ENCODE data around the gene U2SURP.
"Not testable (repeated sequence)": the region's sequence is repeated elsewhere in the genome, so short reads cannot be mapped to it uniquely, and the experiment has no call there.

Gene U2SURP

DNA sequence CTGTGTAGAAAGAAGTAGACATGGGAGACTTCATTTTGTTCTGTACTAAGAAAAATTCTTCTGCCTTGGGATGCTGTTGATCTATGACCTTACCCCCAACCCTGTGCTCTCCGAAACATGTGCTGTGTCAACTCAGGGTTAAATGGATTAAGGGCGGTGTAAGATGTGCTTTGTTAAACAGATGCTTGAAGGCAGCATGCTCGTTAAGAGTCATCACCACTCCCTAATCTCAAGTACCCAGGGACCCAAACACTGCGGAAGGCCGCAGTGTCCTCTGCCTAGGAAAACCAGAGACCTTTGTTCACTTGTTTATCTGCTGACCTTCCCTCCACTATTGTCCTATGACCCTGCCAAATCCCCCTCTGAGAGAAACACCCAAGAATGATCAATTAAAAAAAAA is 72.6 kb downstream of the U2SURP start:
- not testable (repeated sequence) for DNase-seq

DNA sequence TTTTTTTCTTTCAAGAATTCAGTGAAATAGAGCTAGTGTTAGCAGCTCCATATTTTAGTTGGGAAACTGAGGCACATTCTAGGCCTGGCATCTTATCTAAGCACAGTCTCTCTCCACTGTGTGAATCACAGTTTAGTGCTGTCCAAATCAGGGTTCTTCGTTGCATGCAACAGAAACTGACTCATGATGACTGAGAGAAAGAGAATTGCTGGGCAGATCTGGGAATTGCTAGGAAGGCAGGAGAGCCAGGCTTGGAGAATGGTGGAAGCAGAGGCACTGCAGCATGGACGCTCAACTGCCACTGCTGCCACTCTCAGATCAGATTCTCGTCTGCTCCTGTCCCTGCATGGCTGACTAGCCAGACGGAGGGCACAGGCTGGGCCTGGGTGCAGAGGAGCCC is 77.5 kb downstream of the U2SURP start:
- DNase-seq = no peak

DNA sequence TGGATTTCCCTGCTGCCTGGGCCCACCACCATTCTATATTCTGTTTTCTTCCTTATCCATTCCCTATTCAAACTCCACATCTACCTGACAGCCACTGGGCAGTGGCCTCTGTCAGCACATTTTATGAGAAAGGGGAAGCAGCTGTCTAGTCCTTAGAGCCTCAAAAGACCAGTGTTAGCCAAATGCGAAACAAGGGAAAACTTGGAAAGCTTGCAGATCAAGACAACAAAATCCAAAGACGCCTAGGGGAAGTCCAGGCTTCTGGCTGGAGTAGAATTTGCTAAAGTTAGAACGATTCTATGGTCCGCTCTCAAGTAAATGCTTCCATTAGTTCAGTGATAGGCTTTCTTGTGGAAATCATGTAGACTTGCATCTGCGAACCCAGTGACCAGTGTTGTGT is 78.8 kb downstream of the U2SURP start:
- DNase-seq = no peak

DNA sequence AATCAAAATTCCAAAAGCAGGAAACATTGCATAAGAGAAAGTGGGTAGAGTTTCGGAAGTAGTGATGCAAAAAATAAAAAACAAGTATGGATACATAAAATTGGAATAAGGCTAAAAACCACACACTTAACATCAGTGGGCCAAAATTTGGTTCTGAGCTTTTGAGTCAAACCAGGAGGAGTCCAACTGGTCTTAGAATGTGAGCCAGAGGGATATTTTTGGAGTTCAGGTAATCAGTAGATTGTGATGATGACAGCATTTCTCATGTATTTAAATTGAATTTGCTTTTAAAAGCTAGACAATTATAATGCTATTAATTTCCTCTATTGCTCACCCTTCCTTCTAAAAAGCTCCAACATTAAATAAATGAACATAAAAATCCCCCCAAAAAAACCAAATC is 80.0 kb downstream of the U2SURP start:
- no peak for DNase-seq

DNA sequence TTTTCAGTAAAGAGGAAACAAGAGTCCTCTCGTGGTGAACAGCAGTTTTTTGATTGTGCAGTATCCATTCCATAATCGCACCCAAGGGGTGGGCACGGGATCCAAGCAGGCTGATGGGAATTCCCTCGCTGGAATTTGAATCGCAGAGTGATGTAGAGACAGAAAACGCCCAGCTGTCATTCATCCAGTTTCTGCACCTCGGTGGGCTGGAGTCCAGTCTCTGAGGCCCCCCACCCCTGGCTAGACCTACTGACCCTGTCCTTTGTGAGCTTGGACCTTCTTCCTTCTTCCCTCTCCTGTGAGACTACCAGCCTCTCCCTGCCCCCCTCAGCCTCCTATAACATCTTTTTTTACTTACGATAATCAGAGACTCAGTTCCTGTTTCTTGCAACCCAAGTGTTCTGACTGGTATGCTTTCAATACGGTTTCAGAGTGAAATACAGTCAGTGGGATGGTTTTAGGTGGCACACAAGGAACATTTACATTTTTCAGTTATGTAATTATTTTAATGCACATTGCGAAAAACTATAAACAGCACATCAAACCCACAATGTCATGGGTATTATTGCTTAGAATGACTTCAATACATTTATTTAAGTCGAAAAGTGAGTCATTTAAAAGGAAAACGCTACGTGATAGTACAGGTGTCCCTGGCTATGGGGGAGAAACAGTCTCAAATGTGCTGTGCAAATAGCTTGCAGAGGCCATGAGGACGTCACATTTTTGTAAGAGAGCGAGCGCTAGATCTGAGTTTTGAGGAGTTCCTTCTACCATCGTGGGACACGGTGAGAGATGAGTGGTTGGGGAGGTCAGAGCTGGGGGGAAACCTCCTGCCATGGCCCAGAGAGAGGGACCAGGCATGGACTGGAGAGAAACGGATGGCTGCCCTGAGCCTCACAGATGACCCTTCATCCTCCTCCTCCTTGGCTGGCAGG is 80.7 kb downstream of the U2SURP start:
- DNase-seq = no peak

DNA sequence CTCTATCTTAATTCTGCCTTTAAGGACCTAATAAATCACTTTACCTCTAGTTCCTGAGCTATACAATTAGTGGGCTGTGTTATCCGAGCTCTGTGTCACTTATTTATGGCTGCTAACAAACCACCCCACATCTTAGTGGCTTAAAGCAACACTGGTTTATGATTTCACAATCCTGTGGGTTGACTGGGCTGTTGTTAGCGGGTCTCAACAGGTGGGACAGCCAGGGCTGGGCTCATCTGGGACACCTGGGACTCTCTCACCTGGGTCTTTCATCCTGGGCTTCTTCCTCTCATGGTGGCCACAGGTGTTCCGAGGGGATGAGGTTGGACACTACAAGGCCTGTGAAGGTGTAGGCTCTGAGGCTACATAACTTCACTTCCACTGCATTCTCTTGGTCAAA is 82.4 kb downstream of the U2SURP start:
- no peak for DNase-seq

DNA sequence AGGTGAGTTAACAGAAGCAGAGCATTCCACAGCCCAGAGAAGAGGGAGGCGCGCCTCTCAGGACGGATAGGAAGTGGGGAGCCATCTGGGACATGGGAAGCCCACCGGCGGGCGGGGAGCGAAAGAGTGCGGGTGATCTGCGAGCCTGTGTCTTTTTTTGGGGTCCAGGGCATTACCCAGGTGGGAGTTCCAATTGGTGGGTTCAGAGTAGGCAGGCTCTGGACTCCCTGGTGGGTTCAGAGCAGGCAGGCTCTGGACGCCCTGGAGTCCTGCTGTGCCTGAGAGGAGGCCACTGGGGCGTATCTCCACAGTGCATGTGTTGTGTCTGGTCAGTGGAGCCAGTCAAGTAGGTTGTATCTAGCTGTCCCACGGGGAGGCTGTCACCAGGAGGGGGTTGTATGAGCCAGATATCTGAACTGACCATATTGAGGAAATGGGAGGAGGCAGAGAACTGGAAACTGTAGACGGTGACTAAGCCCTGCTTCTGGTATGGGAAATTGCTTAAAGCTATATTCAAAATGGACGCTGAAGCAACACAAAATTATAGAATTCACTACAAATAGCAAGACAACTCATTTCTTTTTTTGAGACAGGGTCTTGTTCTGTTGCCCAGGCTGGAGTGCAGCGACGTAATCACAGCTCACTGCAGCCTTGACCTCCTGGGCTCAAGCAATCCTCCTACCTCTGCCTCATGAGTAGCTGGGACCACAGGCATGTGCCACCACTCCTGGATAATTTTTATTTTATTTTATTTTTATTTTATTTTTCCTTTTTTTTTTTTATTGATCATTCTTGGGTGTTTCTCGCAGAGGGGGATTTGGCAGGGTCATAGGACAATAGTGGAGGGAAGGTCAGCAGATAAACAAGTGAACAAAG is 83.7 kb downstream of the U2SURP start:
- DNase-seq = no peak

DNA sequence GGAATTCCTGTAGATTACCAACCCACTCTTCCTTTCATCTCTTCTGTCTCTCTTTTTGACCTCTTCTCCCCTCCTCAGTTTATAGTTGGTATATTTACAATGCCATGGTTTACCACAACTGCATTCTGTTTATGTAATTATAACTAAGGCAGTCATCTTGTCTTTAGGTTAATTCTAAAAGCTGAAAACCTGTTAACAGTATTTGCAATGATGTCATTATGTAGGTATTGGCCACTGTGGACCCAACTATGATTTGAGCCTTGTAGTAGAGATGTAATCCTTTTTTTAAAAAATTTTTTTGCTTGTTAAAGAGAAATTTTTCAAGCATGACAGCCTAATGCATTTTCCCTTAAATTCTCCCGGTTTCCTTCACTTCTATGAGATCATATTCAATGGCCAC is 87.5 kb downstream of the U2SURP start:
- DNase-seq = no peak

DNA sequence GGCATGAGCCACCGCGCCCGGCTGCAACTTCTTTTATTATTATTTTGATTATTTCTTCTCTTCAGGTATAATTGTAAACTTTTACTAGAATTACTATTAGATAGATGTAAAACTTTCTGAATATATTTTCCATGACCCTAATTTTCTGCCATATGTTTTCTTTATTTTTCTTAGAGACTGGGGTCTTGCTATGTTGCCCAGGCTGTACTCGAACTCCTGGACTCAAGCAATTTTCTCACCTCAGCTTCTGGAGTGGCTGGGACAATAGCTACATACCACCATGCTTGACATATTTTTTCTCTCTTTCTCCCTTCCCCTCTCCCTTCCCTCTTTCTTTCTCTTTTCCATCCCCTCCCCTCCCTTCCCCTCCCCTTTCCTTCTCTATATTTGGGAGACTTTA is 88.6 kb downstream of the U2SURP start:
- no peak for DNase-seq

DNA sequence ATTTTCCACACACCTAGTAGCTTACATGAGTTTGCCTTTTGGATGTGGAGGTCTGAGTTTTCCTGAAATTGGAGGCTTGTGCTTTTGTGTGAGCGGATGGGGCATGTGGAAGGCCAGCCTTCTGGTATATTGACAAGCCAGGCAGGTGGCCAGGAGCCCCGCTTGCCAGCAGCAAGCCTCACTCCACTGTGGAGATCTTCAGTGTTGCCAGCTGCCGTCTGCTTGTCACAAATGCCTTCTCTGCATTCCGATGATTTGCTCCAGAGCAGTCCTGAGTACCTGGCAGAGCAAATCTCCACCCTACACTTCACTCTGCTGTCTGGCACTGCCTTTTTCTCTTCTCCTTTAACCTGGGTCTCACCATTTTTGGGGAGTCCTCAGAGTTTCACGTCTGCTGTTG is 89.1 kb downstream of the U2SURP start:
- peak; percentile 90 for DNase-seq

DNA sequence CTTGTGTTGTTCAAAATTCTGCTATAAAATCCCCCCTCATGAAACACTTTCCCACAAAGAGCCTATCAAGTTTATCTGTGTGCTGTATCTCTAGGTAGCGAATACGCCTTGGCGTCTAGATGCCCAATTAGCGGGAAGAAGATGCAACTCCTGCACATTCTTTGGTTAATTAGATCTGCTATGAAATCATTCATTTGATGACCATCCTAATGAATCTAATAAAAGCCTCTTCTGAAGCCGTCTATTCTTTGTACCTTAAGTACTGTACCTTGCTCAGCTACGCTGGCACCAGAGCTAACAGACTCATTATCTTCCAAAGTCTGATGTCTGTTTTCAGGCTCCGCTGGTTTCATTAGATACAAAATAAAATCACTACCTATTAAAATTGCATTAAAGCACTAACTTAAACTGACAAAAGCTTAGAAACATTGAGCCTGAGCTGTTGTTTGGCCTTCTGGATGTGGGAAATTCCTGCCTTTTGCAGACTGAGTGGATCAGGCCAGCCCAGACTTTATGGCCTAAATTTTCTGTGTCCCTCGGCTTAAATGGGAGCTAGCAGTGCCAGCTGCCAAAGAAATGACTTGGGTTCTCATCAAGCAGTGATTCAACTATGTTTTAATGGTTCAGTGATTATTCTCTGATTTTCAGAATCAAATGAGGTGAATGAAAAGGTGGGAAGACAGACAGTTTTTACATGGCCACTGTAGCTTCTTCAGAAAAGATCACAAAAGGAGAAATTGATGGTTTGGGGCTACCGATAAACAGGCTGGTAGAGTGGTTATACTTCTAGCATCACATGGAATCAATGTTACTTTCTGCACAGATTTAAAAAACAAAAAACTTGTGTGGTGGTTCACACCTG is 89.8 kb downstream of the U2SURP start:
- peak; percentile 30 for DNase-seq

DNA sequence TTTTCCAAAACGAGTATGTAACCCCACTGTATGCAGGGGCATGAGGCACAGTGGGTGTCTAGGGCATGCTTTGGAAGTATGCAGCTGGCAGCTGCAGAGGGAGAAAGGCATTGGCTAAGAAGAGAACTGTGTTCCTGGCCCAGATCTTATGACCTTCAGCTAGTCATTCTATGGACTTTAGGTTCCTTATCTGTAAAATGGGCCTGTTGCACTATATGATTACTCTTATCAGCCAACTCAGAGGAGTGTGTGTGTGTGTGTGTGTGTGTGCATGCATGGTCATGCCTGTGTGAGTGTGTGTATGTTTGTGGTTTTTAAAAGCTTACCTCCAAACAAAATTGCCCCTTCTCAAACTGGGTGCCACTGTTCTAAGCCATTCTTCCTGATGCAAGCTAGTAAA is 90.8 kb downstream of the U2SURP start:
- no peak for DNase-seq

DNA sequence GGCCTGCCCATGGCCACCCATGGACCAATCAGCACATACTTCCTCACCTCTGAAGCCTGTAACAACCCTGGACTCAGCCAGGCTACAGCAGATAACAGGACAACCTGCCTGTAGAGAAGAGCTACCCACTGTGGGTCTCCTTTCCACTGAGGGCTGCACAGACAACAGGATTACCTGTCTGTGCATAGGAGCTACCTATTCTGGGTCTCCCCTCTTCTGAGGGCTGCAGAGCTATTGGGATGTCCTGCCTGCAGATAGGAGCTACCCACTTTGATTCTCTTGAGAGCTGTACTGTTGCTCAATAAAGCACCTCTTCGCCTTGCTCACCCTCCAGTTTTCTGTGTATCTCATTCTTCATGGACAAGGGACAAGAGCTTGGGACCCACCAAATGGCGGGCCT is 94.4 kb downstream of the U2SURP start:
- no peak for DNase-seq

DNA sequence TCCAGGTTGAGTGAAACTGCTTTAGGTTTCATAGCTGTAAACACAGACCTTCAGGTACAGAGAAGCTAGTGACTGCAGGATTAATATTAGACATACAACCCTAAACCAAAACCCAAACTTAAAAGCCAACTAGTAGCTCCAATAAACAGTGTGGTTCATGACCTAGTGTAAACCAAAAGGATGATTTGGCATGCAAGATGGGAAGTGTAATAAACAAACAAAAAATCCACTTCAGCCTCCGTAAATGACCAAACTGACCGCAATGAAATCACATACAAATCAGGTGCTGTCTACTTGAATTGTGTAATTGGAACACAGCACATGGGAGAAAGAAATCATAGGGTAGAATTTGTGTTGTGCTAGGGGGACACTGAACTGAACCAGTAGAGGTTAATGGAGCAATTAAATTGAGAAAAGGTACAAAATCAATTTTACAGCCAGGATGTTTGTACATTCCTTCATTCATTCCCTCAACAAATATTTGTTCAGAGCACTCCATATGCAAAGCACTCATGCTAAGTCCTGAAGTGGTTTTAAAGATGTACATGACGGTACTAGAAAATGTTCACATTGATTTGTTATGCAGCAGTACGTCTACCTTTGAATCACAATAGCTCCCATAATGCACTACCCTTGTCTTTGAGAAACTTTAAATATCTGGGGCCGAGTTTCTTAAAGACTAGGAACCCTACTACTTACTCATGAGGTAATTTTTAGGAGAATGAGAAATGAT is 96.8 kb downstream of the U2SURP start:
- no peak for DNase-seq

DNA sequence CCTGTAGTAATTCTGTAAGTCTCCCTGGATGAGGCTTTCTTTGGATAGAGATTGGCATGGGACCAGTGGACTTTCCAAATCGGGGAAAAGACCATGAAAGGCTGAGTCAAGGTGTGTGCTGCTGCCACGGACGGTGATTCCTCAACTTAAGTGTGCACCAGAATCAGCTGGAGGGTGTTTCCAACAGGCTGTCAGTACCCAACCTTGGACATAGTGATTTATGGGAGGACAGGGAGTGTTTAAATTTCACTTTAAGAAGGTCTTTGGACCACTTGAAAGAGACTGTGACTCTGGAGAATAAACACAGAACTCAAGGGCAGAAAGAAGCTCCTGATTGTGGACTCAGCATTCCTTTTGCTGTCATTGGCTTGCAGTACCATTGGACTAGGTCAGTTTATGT is 97.8 kb downstream of the U2SURP start:
- DNase-seq = no peak

DNA sequence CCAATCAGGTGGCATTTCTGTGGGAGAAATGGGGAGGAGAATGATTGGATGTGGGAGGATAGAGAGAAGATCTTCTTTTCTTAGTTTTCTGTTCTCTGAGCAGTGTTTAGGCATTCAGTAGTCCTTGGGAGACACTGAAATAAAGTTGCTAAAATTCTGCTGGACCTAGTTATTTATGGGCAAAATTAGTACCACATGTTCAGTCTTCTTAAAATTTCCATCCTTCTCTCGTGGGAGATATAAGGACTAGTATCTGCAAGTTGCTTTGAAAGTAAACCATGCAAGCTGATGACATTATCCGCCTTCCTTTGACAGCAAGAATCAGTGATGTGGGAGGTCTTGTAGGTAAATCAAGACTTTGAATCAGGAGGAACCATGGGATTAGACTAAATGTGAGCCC is 98.3 kb downstream of the U2SURP start:
- no peak for DNase-seq

DNA sequence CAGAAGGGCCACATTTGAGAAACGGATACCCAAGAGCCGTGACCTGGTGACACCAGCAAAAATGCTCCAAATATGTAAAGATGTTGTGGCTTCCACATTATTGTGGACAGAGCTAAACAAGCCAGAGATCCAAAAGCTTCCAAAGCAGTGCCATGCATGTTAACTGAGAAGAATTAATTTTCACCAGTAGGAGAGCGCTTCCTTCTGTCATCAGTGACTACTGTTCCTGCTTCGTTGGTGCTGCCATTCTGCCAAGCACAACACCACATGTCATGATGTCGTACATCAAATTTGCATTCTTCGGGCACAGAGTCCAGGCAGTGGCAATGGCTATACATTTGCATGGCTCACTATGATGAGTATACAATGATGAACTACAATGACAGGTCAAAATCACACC is 99.1 kb downstream of the U2SURP start:
- no peak for DNase-seq

DNA sequence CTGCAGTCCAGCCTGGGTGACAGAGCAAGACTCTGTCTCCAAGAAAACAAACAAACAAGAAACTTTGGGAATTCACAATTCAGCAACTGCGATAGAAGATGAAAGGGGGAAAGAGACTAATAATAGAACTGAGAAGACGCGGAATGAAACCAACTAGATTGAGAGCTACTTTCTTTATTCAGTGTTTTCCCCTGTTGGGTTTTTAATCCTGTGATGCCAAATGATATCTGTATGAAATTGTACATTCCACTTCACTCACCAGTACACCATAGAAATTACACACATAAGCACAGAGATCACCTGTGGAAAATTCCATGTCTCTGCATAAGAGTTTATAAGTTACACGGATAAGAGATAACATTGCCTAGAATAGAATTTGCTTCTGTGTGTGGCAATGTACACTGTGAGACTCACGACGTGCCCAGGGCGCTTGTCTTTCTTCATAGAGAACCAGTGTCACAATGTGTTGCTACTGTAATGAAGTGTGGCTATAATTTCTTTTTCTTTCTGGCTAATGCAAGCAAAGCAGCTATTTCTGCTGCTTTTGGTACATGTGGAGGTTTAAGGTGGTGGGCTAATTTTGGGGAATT is 100.5 kb downstream of the U2SURP start:
- DNase-seq = no peak

DNA sequence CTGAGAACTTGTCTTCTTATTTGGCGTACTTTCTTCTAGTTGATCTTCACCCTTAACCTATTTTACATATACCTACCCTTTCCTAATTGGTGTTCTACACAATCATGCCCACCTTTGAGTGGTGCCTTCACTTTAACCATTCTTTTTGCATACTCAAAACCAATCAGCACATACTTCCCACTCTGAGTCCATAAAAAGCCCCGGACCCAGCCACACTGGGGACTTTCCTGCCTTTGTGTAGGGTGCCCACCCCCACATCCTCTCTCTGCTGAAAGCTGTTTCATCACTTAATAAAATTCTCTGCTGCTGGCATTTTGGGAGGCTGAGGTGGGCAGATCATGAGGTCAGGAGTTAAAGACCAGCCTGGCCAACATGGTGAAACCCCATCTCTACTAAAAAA is 102.3 kb downstream of the U2SURP start:
- DNase-seq = no peak

DNA sequence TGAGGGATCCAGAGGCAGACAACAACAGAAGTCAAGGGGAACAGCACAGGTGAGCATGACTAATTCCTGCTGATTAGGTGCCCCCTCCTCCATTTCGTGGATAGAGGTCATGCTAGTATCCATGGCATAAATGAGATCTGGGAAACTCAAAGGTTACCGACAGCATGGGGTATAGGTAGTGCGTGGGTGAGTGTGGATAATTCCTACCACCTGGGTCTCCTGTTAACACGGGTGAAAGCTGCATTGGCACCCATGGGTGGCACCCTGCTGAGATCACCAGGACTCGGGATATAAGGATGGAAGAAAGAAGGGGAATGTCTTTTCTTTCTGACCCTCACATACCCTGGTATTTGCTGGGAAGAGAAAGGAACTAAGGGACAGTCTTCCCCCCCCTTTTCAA is 103.8 kb downstream of the U2SURP start:
- no peak for DNase-seq

DNA sequence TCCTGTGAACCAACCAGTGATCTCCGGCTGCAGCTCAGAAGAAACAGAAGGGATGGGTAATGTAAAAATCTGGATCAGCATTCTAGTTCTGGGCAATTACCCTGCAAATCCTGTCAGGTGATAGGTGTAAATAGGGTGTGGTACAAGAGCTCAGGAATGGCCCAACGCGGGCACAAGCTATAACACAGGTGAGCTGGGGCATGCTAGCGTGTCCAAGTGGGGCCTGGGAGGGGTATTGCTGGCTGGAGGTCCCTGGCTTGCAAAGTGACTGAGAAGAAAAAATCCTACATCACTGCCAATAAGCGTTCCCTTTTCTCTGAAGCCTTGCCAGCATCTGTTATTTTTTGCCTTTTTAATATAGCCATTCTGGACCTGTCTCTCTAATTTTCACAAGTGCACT is 108.5 kb downstream of the U2SURP start:
- peak; percentile 73 for DNase-seq
